Parathyroid adenoma (tissue), 2 donors: ENCODE measurements around the gene CDK5RAP1.

ENCODE experiments used
- H2AFZ ChIP-seq: fragments of 300-600 bp; sonication (generic); one replicate; pipeline ENCODE4 v1.7.0; 2017; ENCODE audit warnings: antibody characterized with exemption, mild to moderate bottlenecking
- H3K27ac ChIP-seq: fragments of 300-600 bp; sonication (generic); one replicate; pipeline ENCODE4 v1.7.0; 2017
- H3K27me3 ChIP-seq: fragments of 300-600 bp; sonication (generic); one replicate; pipeline ENCODE4 v1.7.0; 2017; ENCODE audit warnings: low read length; ENCODE audit not compliant: control insufficient read depth, insufficient read depth
- H3K36me3 ChIP-seq: fragments of 300-600 bp; sonication (generic); one replicate; pipeline ENCODE4 v1.7.0; 2017; ENCODE audit warnings: low read length; ENCODE audit not compliant: control insufficient read depth, insufficient read depth
- H3K4me1 ChIP-seq: fragments of 300-600 bp; sonication (generic); one replicate; pipeline ENCODE4 v1.7.0; 2017; ENCODE audit warnings: control low read depth
- H3K4me2 ChIP-seq: fragments of 300-600 bp; sonication (generic); one replicate; pipeline ENCODE4 v1.7.0; 2017; ENCODE audit warnings: low read length
- H3K4me3 ChIP-seq: fragments of 300-600 bp; sonication (generic); one replicate; pipeline ENCODE4 v1.7.0; 2017; ENCODE audit warnings: low read depth, low read length
- H3K79me2 ChIP-seq: fragments of 300-600 bp; sonication (generic); one replicate; pipeline ENCODE4 v1.7.0; 2017; ENCODE audit warnings: control low read depth
- H3K9ac ChIP-seq: fragments of 300-600 bp; sonication (generic); one replicate; pipeline ENCODE4 v1.7.0; 2017; ENCODE audit warnings: mild to moderate bottlenecking
- H3K9me3 ChIP-seq: fragments of 300-600 bp; sonication (generic); one replicate; pipeline ENCODE4 v1.7.0; 2017; ENCODE audit warnings: low read length; ENCODE audit not compliant: control insufficient read depth
- CTCF ChIP-seq: fragments of 300-600 bp; sonication (generic); IDR thresholded peaks from one replicate; pipeline ENCODE4 v1.7.0; 2017; ENCODE audit warnings: antibody characterized with exemption, mild to moderate bottlenecking
- donor health status: primary hyperparathyroidism.

The CDK5RAP1 gene

DNA sequence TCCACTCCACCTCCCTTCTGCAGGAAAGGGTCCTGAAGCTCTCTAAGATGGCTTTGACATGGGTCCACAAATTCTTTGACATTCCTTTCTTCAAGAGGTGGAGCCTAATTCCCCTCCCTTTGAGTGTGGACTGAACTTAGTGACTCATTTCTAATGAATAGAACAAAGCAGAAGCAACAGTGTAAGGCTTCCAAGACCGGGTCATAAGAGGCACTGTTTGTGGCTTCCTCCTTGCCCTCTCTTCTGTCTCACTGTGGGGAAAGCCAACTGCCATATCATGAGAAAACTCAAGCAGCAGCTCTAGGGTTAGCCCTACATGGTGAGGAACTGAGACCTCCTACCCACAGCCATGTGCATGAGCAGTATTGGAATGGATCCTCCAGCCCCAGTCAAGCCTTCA is 5.9 kb upstream of the CDK5RAP1 start:
- Histone ChIP-seq H3K4me1 (no peaks in the 10 kb centered on the region), H3K9me3 (no peaks in the 10 kb centered on the region), H3K36me3 (no peaks in the 10 kb centered on the region), H3K27ac (no peak overlapping the region), H2AFZ (no peak overlapping the region), H3K79me2 (no peaks in the 10 kb centered on the region), H3K4me2 (no peak overlapping the region), H3K27me3 (no peaks in the 10 kb centered on the region), H3K9ac (no peak overlapping the region), H3K4me3 (no peak overlapping the region)
- no peak for TF ChIP-seq CTCF

GRCh38 chr20:33404281-33404680 is 3.0 kb upstream of the CDK5RAP1 start:
- H3K79me2 ChIP-seq = peaks cover 16% of the 10 kb centered on the region
- H3K4me1 ChIP-seq = peaks cover 5% of the 10 kb centered on the region
- no peak overlapping the region for H3K27ac ChIP-seq
- H3K27me3 ChIP-seq = no peaks in the 10 kb centered on the region
- no peak overlapping the region for H3K9ac ChIP-seq
- TF ChIP-seq CTCF = no peak
- H3K4me2 ChIP-seq = no peak overlapping the region
- no peaks in the 10 kb centered on the region for H3K36me3 ChIP-seq
- H3K4me3 ChIP-seq = no peak overlapping the region
- H3K9me3 ChIP-seq = no peaks in the 10 kb centered on the region
- no peak overlapping the region for H2AFZ ChIP-seq

DNA sequence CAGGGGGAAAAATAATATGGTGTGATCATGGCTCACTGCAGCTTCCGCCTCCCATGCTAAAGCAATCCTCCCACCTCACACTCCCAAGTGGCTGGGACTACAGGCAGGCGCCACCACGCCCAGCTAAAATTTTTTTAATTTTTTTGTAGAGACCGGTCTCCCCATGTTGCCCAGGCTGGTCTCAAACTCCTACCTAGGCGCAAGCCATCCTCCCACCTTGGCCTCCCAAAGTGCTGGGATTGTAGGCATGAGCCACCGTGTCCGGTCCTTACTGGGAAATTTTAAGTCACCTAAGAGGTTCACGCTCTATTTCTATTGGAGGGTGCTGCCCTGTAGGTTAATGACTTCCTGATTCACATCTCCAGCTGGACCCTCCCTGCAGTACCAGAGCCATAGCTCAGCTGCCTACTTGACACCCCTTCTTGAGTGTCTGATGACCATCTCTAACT is 626 bp upstream of the CDK5RAP1 start:
- H3K36me3 ChIP-seq = no peaks in the 10 kb centered on the region
- H3K27me3 ChIP-seq = no peaks in the 10 kb centered on the region
- H3K9ac ChIP-seq = peak overlapping the region; percentile 91
- peak overlapping the region; percentile 96 for H3K4me3 ChIP-seq
- H3K79me2 ChIP-seq = peaks cover 16% of the 10 kb centered on the region
- peak overlapping the region; percentile 99 for H2AFZ ChIP-seq
- H3K9me3 ChIP-seq = no peaks in the 10 kb centered on the region
- TF ChIP-seq CTCF = no peak
- peak overlapping the region; percentile 6 for H3K27ac ChIP-seq
- H3K4me2 ChIP-seq = peak overlapping the region; percentile 89
- peaks cover 5% of the 10 kb centered on the region for H3K4me1 ChIP-seq

- H3K4me2 ChIP-seq = peak overlapping the region; percentile 89
- H3K27me3 ChIP-seq = no peaks in the 10 kb centered on the region
- peak overlapping the region; percentile 96 for H3K4me3 ChIP-seq
- peaks cover 16% of the 10 kb centered on the region for H3K79me2 ChIP-seq
- no peaks in the 10 kb centered on the region for H3K36me3 ChIP-seq
- peaks cover 5% of the 10 kb centered on the region for H3K4me1 ChIP-seq
- peak overlapping the region; percentile 40 for H3K27ac ChIP-seq
- peak overlapping the region; percentile 91 for H3K9ac ChIP-seq
- no peaks in the 10 kb centered on the region for H3K9me3 ChIP-seq
- TF ChIP-seq CTCF = peak; percentile 18
- peak overlapping the region; percentile 99 for H2AFZ ChIP-seq
Measured at GRCh38 chr20:33400812-33401183, 521 bp downstream of the CDK5RAP1 start.

GRCh38 chr20:33399924-33400323 is 1.4 kb downstream of the CDK5RAP1 start:
- Histone ChIP-seq H3K36me3 (no peaks in the 10 kb centered on the region), H3K4me3 (peak overlapping the region; percentile 5), H3K79me2 (peaks cover 16% of the 10 kb centered on the region), H3K4me1 (peaks cover 5% of the 10 kb centered on the region), H3K9me3 (no peaks in the 10 kb centered on the region), H3K9ac (no peak overlapping the region), H3K27me3 (no peaks in the 10 kb centered on the region), H3K27ac (no peak overlapping the region), H2AFZ (no peak overlapping the region), H3K4me2 (peak overlapping the region; percentile 89)
- TF ChIP-seq CTCF = no peak
